ENCODE data around the gene PHKA2.

Gene PHKA2

GRCh38 chrX:18895189-18895951, 88.5 kb downstream of the PHKA2 start:
- peaks cover 16% of the 10 kb centered on the region for H3K36me3 Mint-ChIP-seq (ENCODE audit: low read depth)
- TF ChIP-seq, protein P1, sequence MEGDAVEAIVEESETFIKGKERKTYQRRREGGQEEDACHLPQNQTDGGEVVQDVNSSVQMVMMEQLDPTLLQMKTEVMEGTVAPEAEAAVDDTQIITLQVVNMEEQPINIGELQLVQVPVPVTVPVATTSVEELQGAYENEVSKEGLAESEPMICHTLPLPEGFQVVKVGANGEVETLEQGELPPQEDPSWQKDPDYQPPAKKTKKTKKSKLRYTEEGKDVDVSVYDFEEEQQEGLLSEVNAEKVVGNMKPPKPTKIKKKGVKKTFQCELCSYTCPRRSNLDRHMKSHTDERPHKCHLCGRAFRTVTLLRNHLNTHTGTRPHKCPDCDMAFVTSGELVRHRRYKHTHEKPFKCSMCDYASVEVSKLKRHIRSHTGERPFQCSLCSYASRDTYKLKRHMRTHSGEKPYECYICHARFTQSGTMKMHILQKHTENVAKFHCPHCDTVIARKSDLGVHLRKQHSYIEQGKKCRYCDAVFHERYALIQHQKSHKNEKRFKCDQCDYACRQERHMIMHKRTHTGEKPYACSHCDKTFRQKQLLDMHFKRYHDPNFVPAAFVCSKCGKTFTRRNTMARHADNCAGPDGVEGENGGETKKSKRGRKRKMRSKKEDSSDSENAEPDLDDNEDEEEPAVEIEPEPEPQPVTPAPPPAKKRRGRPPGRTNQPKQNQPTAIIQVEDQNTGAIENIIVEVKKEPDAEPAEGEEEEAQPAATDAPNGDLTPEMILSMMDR (IDR thresholded peaks at IDR 0.05; ENCODE audit: unreplicated experiment in 3 of 3) = no peak
- H3K27me3 Mint-ChIP-seq (ENCODE audit: low read depth) = peaks cover 4% of the 10 kb centered on the region
- H3K9me3 Mint-ChIP-seq = peaks cover 10% of the 10 kb centered on the region
- H3K4me3 Mint-ChIP-seq = no peak overlapping the region
- no peak overlapping the region for H3K27ac Mint-ChIP-seq
- H3K4me1 Mint-ChIP-seq = peaks cover 8% of the 10 kb centered on the region

GRCh38 chrX:18894156-18894555, 89.8 kb downstream of the PHKA2 start:
- H3K4me1 Mint-ChIP-seq = no peaks in the 10 kb centered on the region
- H3K27ac Mint-ChIP-seq = no peak overlapping the region
- TF ChIP-seq, protein P1 (IDR thresholded peaks at IDR 0.05; ENCODE audit: unreplicated experiment in 3 of 3) = no peak
- peaks cover 4% of the 10 kb centered on the region for H3K27me3 Mint-ChIP-seq (ENCODE audit: low read depth)
- H3K36me3 Mint-ChIP-seq (ENCODE audit: low read depth) = peaks cover 12% of the 10 kb centered on the region
- peaks cover 3% of the 10 kb centered on the region for H3K9me3 Mint-ChIP-seq
- H3K4me3 Mint-ChIP-seq = no peak overlapping the region

- Mint-ChIP-seq H3K36me3 (ENCODE audit: low read depth) (peaks cover 12% of the 10 kb centered on the region), H3K27ac (no peak overlapping the region), H3K27me3 (ENCODE audit: low read depth) (peaks cover 4% of the 10 kb centered on the region), H3K9me3 (peaks cover 3% of the 10 kb centered on the region), H3K4me1 (no peaks in the 10 kb centered on the region), H3K4me3 (no peak overlapping the region)
- TF ChIP-seq, protein P1 (IDR thresholded peaks at IDR 0.05; ENCODE audit: unreplicated experiment in 3 of 3) = no peak
These were observed 90.4 kb downstream of the PHKA2 start for GRCh38 chrX:18893536-18893935.

DNA sequence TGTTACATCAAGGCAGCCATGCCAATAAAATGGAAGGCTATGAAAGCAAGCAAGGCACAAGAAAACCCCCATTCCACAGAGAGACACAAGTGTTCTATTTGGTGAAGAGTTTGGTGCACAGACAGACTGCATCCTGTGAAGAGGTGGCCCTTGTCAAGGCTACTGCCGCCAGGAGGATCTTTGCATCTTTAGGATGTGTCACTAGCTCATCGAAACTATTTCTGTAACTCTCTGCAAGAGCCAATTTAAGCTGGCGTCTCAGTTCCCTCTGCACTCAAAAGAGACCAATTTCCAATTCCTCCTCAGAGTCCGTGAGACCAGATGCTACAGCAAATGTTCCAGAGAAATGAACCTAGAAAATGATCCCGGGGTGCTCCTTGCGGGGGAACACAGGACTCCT, 91.0 kb downstream of the PHKA2 start:
- Mint-ChIP-seq H3K36me3 (ENCODE audit: low read depth) (peaks cover 12% of the 10 kb centered on the region), H3K27ac (no peak overlapping the region), H3K9me3 (peaks cover 5% of the 10 kb centered on the region), H3K27me3 (ENCODE audit: low read depth) (peaks cover 4% of the 10 kb centered on the region), H3K4me1 (peaks cover 4% of the 10 kb centered on the region), H3K4me3 (no peak overlapping the region)
- TF ChIP-seq, protein P1 (IDR thresholded peaks at IDR 0.05; ENCODE audit: unreplicated experiment in 3 of 3) = no peak

- no peak overlapping the region for H3K4me3 Mint-ChIP-seq
These were observed 92.4 kb downstream of the PHKA2 start for GRCh38 chrX:18891548-18891945.

More at GRCh38 chrX:18891548-18891945, 92.4 kb downstream of the PHKA2 start:
- TF ChIP-seq, protein P1 (IDR thresholded peaks at IDR 0.05; ENCODE audit: unreplicated experiment in 3 of 3) = no peak
- H3K36me3 Mint-ChIP-seq (ENCODE audit: low read depth) = peaks cover 8% of the 10 kb centered on the region
- H3K27ac Mint-ChIP-seq = no peak overlapping the region
- H3K4me1 Mint-ChIP-seq = peaks cover 17% of the 10 kb centered on the region
- H3K9me3 Mint-ChIP-seq = peaks cover 4% of the 10 kb centered on the region
- H3K27me3 Mint-ChIP-seq (ENCODE audit: low read depth) = peaks cover 4% of the 10 kb centered on the region

All from nephron (organoid).